ENCODE results near the gene CERS6.
A peak's percentile ranks its signal among the peaks of the same experiment; 100 is the strongest.

Gene CERS6

DNA sequence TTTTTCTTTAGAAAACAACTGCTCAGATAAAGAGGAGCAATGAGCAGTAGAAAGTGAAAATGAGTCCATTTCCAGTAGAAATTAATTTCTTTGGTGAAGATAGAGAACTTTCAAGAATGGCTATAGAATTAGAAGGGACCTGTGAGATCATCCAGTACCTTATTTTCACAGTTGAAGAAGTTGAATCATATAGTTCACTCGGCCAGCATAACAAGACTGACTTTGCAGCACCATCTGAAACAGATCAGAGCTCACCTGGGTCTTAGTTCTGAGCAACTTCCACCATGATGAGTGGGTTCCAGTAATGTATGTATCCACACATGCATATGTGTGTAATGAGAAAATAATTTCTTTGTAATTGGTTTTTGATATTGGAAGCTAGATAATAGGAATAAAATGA, 58.6 kb downstream of the CERS6 start:
- TF ChIP-seq BACH2 (CRISPR knock-in tag; IDR thresholded peaks at IDR 0.05; ENCODE audit: borderline replicate concordance) (no peak), ZNF70 (CRISPR knock-in tag; IDR thresholded peaks at IDR 0.05) (no peak), GLIS3 (CRISPR knock-in tag; IDR thresholded peaks at IDR 0.05) (no peak), PPARA (CRISPR knock-in tag; IDR thresholded peaks at IDR 0.05; ENCODE audit: borderline replicate concordance) (no peak), ZNF8 (CRISPR knock-in tag; IDR thresholded peaks at IDR 0.05) (no peak), CSDC2 (CRISPR knock-in tag; IDR thresholded peaks at IDR 0.05) (no peak), ESRRG (CRISPR knock-in tag; IDR thresholded peaks at IDR 0.05) (no peak), TOX (CRISPR knock-in tag; IDR thresholded peaks at IDR 0.05; ENCODE audit: borderline replicate concordance) (no peak), OSR1 (CRISPR knock-in tag; IDR thresholded peaks at IDR 0.05) (no peak), ISL1 (CRISPR knock-in tag; IDR thresholded peaks at IDR 0.05) (no peak), TCF4 (CRISPR knock-in tag; IDR thresholded peaks at IDR 0.05; ENCODE audit: borderline replicate concordance) (no peak), SNAI2 (CRISPR knock-in tag; IDR thresholded peaks at IDR 0.05) (no peak), ZNF565 (CRISPR knock-in tag; conservative IDR thresholded peaks at IDR 0.05; ENCODE audit: low read depth) (no peak), ZC3H10 (CRISPR knock-in tag; IDR thresholded peaks at IDR 0.05) (no peak)
- TF ChIP-seq, protein P1, sequence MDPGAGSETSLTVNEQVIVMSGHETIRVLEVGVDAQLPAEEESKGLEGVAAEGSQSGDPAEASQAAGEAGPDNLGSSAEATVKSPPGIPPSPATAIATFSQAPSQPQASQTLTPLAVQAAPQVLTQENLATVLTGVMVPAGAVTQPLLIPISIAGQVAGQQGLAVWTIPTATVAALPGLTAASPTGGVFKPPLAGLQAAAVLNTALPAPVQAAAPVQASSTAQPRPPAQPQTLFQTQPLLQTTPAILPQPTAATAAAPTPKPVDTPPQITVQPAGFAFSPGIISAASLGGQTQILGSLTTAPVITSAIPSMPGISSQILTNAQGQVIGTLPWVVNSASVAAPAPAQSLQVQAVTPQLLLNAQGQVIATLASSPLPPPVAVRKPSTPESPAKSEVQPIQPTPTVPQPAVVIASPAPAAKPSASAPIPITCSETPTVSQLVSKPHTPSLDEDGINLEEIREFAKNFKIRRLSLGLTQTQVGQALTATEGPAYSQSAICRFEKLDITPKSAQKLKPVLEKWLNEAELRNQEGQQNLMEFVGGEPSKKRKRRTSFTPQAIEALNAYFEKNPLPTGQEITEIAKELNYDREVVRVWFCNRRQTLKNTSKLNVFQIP (CRISPR knock-in tag; IDR thresholded peaks at IDR 0.05; ENCODE audit: borderline replicate concordance, low read depth) = no peak
- TF ChIP-seq, protein P2, sequence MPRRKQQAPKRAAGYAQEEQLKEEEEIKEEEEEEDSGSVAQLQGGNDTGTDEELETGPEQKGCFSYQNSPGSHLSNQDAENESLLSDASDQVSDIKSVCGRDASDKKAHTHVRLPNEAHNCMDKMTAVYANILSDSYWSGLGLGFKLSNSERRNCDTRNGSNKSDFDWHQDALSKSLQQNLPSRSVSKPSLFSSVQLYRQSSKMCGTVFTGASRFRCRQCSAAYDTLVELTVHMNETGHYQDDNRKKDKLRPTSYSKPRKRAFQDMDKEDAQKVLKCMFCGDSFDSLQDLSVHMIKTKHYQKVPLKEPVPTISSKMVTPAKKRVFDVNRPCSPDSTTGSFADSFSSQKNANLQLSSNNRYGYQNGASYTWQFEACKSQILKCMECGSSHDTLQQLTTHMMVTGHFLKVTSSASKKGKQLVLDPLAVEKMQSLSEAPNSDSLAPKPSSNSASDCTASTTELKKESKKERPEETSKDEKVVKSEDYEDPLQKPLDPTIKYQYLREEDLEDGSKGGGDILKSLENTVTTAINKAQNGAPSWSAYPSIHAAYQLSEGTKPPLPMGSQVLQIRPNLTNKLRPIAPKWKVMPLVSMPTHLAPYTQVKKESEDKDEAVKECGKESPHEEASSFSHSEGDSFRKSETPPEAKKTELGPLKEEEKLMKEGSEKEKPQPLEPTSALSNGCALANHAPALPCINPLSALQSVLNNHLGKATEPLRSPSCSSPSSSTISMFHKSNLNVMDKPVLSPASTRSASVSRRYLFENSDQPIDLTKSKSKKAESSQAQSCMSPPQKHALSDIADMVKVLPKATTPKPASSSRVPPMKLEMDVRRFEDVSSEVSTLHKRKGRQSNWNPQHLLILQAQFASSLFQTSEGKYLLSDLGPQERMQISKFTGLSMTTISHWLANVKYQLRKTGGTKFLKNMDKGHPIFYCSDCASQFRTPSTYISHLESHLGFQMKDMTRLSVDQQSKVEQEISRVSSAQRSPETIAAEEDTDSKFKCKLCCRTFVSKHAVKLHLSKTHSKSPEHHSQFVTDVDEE (CRISPR knock-in tag; IDR thresholded peaks at IDR 0.05) = no peak
- TF ChIP-seq, protein P3, sequence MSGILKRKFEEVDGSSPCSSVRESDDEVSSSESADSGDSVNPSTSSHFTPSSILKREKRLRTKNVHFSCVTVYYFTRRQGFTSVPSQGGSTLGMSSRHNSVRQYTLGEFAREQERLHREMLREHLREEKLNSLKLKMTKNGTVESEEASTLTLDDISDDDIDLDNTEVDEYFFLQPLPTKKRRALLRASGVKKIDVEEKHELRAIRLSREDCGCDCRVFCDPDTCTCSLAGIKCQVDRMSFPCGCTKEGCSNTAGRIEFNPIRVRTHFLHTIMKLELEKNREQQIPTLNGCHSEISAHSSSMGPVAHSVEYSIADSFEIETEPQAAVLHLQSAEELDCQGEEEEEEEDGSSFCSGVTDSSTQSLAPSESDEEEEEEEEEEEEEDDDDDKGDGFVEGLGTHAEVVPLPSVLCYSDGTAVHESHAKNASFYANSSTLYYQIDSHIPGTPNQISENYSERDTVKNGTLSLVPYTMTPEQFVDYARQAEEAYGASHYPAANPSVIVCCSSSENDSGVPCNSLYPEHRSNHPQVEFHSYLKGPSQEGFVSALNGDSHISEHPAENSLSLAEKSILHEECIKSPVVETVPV (CRISPR knock-in tag; IDR thresholded peaks at IDR 0.05) = no peak
- TF ChIP-seq, protein P4, sequence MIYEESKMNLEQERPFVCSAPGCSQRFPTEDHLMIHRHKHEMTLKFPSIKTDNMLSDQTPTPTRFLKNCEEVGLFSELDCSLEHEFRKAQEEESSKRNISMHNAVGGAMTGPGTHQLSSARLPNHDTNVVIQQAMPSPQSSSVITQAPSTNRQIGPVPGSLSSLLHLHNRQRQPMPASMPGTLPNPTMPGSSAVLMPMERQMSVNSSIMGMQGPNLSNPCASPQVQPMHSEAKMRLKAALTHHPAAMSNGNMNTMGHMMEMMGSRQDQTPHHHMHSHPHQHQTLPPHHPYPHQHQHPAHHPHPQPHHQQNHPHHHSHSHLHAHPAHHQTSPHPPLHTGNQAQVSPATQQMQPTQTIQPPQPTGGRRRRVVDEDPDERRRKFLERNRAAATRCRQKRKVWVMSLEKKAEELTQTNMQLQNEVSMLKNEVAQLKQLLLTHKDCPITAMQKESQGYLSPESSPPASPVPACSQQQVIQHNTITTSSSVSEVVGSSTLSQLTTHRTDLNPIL (CRISPR knock-in tag; IDR thresholded peaks at IDR 0.05; ENCODE audit: low read depth) = no peak
- TF ChIP-seq, protein P5, sequence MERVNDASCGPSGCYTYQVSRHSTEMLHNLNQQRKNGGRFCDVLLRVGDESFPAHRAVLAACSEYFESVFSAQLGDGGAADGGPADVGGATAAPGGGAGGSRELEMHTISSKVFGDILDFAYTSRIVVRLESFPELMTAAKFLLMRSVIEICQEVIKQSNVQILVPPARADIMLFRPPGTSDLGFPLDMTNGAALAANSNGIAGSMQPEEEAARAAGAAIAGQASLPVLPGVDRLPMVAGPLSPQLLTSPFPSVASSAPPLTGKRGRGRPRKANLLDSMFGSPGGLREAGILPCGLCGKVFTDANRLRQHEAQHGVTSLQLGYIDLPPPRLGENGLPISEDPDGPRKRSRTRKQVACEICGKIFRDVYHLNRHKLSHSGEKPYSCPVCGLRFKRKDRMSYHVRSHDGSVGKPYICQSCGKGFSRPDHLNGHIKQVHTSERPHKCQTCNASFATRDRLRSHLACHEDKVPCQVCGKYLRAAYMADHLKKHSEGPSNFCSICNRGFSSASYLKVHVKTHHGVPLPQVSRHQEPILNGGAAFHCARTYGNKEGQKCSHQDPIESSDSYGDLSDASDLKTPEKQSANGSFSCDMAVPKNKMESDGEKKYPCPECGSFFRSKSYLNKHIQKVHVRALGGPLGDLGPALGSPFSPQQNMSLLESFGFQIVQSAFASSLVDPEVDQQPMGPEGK (CRISPR knock-in tag; IDR thresholded peaks at IDR 0.05; ENCODE audit: borderline replicate concordance) = no peak
- no peak for ATAC-seq

DNA sequence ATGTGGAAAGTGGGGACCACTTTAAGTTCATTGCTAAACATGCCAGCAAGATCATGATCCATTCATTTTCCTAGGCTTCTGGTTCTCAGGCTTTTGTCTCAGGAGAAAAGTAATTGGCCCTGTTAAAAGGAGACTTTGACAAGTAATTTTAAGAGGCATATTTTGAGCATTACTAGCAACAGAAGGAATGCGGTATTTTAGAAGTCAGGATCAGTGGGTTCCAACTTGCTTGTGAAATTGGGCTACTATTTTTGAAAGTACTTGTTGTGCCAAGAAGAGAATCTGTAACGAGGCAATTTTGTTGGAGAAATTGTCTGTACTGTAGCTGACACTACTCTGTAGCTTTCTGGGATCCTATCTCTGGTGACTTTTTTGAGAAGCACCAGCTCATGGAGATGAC, 59.4 kb downstream of the CERS6 start:
- TF ChIP-seq, protein P5 (CRISPR knock-in tag; IDR thresholded peaks at IDR 0.05; ENCODE audit: borderline replicate concordance) = no peak
- TF ChIP-seq, protein P2 (CRISPR knock-in tag; IDR thresholded peaks at IDR 0.05) = no peak
- TF ChIP-seq SNAI2 (CRISPR knock-in tag; IDR thresholded peaks at IDR 0.05) (0 out of 2 replicates have a peak, but pooled peaks have one; percentile 9), TCF4 (CRISPR knock-in tag; IDR thresholded peaks at IDR 0.05; ENCODE audit: borderline replicate concordance) (no peak), ISL1 (CRISPR knock-in tag; IDR thresholded peaks at IDR 0.05) (peak; percentile 89)
- TF ChIP-seq, protein P4 (CRISPR knock-in tag; IDR thresholded peaks at IDR 0.05; ENCODE audit: low read depth) = no peak

More for the DNA sequence above, 59.4 kb downstream of the CERS6 start:
- peak; percentile 84 for ATAC-seq
